NCI-H2227 (cell line): ENCODE results near the gene CP.
"Not testable (repeated sequence)": the region's sequence is repeated elsewhere in the genome, so short reads cannot be mapped to it uniquely, and the experiment has no call there.

Experiments used
- DNase-seq: peaks from one replicate; lab custom pipeline; 2025; ENCODE audit not compliant: unreplicated experiment; lab: John Stamatoyannopoulos, UW

The CP gene

GRCh38 chr3:149221783-149222517 lies at the start of gene CP:
TSS of gene CP (minus strand) at chr3:149221829. CDS start at chr3:149221792, 37 bp downstream.
- DNase-seq: no peak

- DNase-seq: no peak
These were observed 48.6 kb upstream of the CP start for GRCh38 chr3:149270180-149270579.

GRCh38 chr3:149269687-149270086 lies 48.1 kb upstream of the CP start:
- DNase-seq: no peak

- no peak for DNase-seq
These were observed 45.9 kb upstream of the CP start for GRCh38 chr3:149267565-149267964.

- DNase-seq: no peak
These were observed 45.1 kb upstream of the CP start for GRCh38 chr3:149266736-149267135.

GRCh38 chr3:149263856-149264255 lies 42.2 kb upstream of the CP start:
- no peak for DNase-seq

GRCh38 chr3:149258714-149259113 lies 37.1 kb upstream of the CP start:
- DNase-seq: no peak

- DNase-seq: no peak
These were observed 36.7 kb upstream of the CP start for GRCh38 chr3:149258298-149258697.

- no peak for DNase-seq
These were observed 30.6 kb upstream of the CP start for GRCh38 chr3:149252272-149252671.

- no peak for DNase-seq
These were observed 29.6 kb upstream of the CP start for GRCh38 chr3:149251186-149251585.

- DNase-seq: peak; percentile 2
These were observed 26.5 kb upstream of the CP start for GRCh38 chr3:149247929-149248691.

- DNase-seq: no peak
These were observed 25.5 kb upstream of the CP start for GRCh38 chr3:149247008-149247710.

- DNase-seq: no peak
These were observed 24.3 kb upstream of the CP start for GRCh38 chr3:149245738-149246451.

- no peak for DNase-seq
These were observed 21.9 kb upstream of the CP start for GRCh38 chr3:149243540-149243939.

GRCh38 chr3:149239357-149239936 lies 17.8 kb upstream of the CP start:
- no peak for DNase-seq

GRCh38 chr3:149238268-149238667 lies 16.6 kb upstream of the CP start:
- DNase-seq: not testable (repeated sequence)

GRCh38 chr3:149235599-149236424 lies 14.2 kb upstream of the CP start:
- DNase-seq: no peak

GRCh38 chr3:149234671-149235245 lies 13.1 kb upstream of the CP start:
- DNase-seq: no peak

GRCh38 chr3:149233323-149233722 lies 11.7 kb upstream of the CP start:
- DNase-seq: no peak

GRCh38 chr3:149231871-149232270 lies 10.2 kb upstream of the CP start:
- no peak for DNase-seq
